Liver (tissue), 9 donors: ENCODE results near the gene C18orf32. TPM values are rescaled to one million over a fixed set of nuclear protein-coding genes. Genes with fewer than 3 reads are reported as not detected.

Experiments used
- DNase-seq: peaks from one replicate; pipeline ENCODE4 v3.0.0-alpha.2; 2017; ENCODE audit warnings: low spot score
- H3K27ac ChIP-seq, 2 donors: one replicate each; pipeline ENCODE4 v1.7.0; 2013; ENCODE audit warnings: inconsistent platforms in 2 of 2, low read length in 2 of 2, control low read depth in 1 of 2, low read depth in 1 of 2, mild to moderate bottlenecking in 1 of 2
- H3K27me3 ChIP-seq, 4 donors: one replicate each; pipeline versions ENCODE4 v1.6.1 to v1.7.0; 2013; ENCODE audit warnings: low read length in 3 of 4, inconsistent platforms in 1 of 4, mild to moderate bottlenecking in 1 of 4, moderate library complexity in 1 of 4; ENCODE audit not compliant: control insufficient read depth in 4 of 4, insufficient read depth in 4 of 4
- H3K36me3 ChIP-seq, 4 donors: one replicate each; pipeline versions ENCODE4 v1.6.1 to v1.7.0; 2013; ENCODE audit warnings: low read length in 3 of 4, mild to moderate bottlenecking in 3 of 4, low read depth in 1 of 4, moderate library complexity in 1 of 4; ENCODE audit not compliant: control insufficient read depth in 4 of 4, insufficient read depth in 3 of 4
- H3K4me1 ChIP-seq, 4 donors: one replicate each; pipeline versions ENCODE4 v1.6.1 to v1.7.0; 2013; ENCODE audit warnings: low read length in 3 of 4, mild to moderate bottlenecking in 3 of 4, moderate library complexity in 1 of 4; ENCODE audit not compliant: control insufficient read depth in 4 of 4, insufficient read depth in 4 of 4
- H3K4me3 ChIP-seq, 3 donors: one replicate each; pipeline versions ENCODE4 v1.6.1 to v1.7.0; 2013; ENCODE audit warnings: low read length in 3 of 3, control low read depth in 1 of 3, low read depth in 1 of 3, mild to moderate bottlenecking in 1 of 3
- H3K9ac ChIP-seq, 2 donors: one replicate each; pipeline ENCODE4 v1.7.0; 2013; ENCODE audit warnings: low read length in 2 of 2, mild to moderate bottlenecking in 2 of 2, moderate library complexity in 2 of 2, control low read depth in 1 of 2, low read depth in 1 of 2
- H3K9me3 ChIP-seq, 4 donors: one replicate each; pipeline versions ENCODE4 v1.6.1 to v1.7.0; 2013; ENCODE audit warnings: low read length in 3 of 4; ENCODE audit not compliant: control insufficient read depth in 4 of 4
- ATF3 ChIP-seq: IDR thresholded peaks from 2 replicates; pipeline ENCODE4 v1.6.1; 2016; ENCODE audit warnings: antibody characterized with exemption
- CTCF ChIP-seq: fragments of 150-350 bp; IDR thresholded peaks from 2 replicates; pipeline ENCODE4 v1.5.1; 2017; ENCODE audit warnings: improper control_type of control experiment, low read depth, low read length; ENCODE audit not compliant: missing input control
- EGR1 ChIP-seq, 2 donors: IDR thresholded peaks; 2 replicates each; pipeline ENCODE4 v1.6.1; 2016 to 2018; ENCODE audit warnings: antibody characterized with exemption in 2 of 2, low read depth in 2 of 2
- FOXA1 ChIP-seq: IDR thresholded peaks from 2 replicates; pipeline ENCODE4 v1.6.1; 2016; ENCODE audit warnings: antibody characterized with exemption
- FOXA2 ChIP-seq: IDR thresholded peaks from 2 replicates; pipeline ENCODE4 v1.6.1; 2016; ENCODE audit warnings: antibody characterized with exemption
- GABPA ChIP-seq, 2 donors: IDR thresholded peaks in 1 of 2; conservative IDR thresholded peaks in 1 of 2; 2 replicates each; pipeline ENCODE4 v1.6.1; 2016; ENCODE audit warnings: antibody characterized with exemption in 2 of 2, mild to moderate bottlenecking in 1 of 2, moderate library complexity in 1 of 2
- HNF4G ChIP-seq: IDR thresholded peaks from 2 replicates; pipeline ENCODE4 v1.6.1; 2016; ENCODE audit warnings: antibody characterized with exemption
- JUND ChIP-seq, 2 donors: IDR thresholded peaks; 2 replicates each; pipeline ENCODE4 v1.6.1; 2016; ENCODE audit warnings: antibody characterized with exemption in 2 of 2
- MAX ChIP-seq: IDR thresholded peaks from 2 replicates; pipeline ENCODE4 v1.6.1; 2016; ENCODE audit warnings: antibody characterized with exemption
- NR2F2 ChIP-seq: IDR thresholded peaks from 2 replicates; pipeline ENCODE4 v1.6.1; 2016; ENCODE audit warnings: antibody characterized with exemption
- RAD21 ChIP-seq, 2 donors: IDR thresholded peaks; 2 replicates each; pipeline ENCODE4 v1.6.1; 2016; ENCODE audit warnings: antibody characterized with exemption in 2 of 2, mild to moderate bottlenecking in 2 of 2
- RXRA ChIP-seq, 2 donors: IDR thresholded peaks; 2 replicates each; pipeline ENCODE4 v1.6.1; 2017 to 2018; ENCODE audit warnings: antibody characterized with exemption in 2 of 2, mild to moderate bottlenecking in 1 of 2
- SP1 ChIP-seq: IDR thresholded peaks from 2 replicates; pipeline ENCODE4 v1.6.1; 2018; ENCODE audit warnings: antibody characterized with exemption, mild to moderate bottlenecking
- TAF1 ChIP-seq: conservative IDR thresholded peaks from 2 replicates; pipeline ENCODE4 v1.6.1; 2016; ENCODE audit warnings: antibody characterized with exemption, mild to moderate bottlenecking
- YY1 ChIP-seq: IDR thresholded peaks from 2 replicates; pipeline ENCODE4 v1.6.1; 2016; ENCODE audit warnings: antibody characterized with exemption, mild to moderate bottlenecking
- WGBS: extraction: QIAGEN DNeasy Blood & Tissue Kit; methylation state at CpG from one replicate; pipeline ENCODE4 v1.1.7; 2013; 5-methylcytosine and 5-hydroxymethylcytosine counted together
- polyA plus RNA-seq, 2 donors: library from polyadenylated mRNA; stranded (reverse) in 1 of 2; unstranded in 1 of 2; fragments of 200-250 nt in 1 of 2; fragments of >200 nt in 1 of 2; fragmentation: Nextera tagmentation in 1 of 2; extraction: Ambion mirVana in 1 of 2; gene quantifications; one replicate each; pipeline versions ENCODE4 v1.2.1 to v1.2.3, GENCODE V29; 2013 to 2015
- total RNA-seq, 2 donors: library from RNA; depleted of rRNA; stranded (reverse); fragments of >200 nt; gene quantifications; one replicate each; pipeline ENCODE4 v1.2.3, GENCODE V29; 2014
- donor health status: healthy.
- donor health status: healthy.
- donor health status: healthy.
- donor health status: healthy.
- donor health status: healthy.

Gene C18orf32
- total and polyA plus RNA-seq, 4 donors = 12.4 to 63.2 (median 29.8) TPM

- TF ChIP-seq CTCF = no peak
- no peak for TF ChIP-seq RAD21 (IDR thresholded peaks at IDR 0.05)
- no peak for TF ChIP-seq JUND (IDR thresholded peaks at IDR 0.05)
- TF ChIP-seq HNF4G = no peak
- TF ChIP-seq FOXA1 = no peak
- TF ChIP-seq EGR1 (IDR thresholded peaks at IDR 0.05; ENCODE audit: low read depth in 2 of 2) = no peak
- TF ChIP-seq SP1 = no peak
- no peak for TF ChIP-seq GABPA (IDR thresholded peaks at IDR 0.05 in 1 of 2, conservative IDR thresholded peaks at IDR 0.05 in 1 of 2)
- TF ChIP-seq RXRA (IDR thresholded peaks at IDR 0.05) = no peak
- no peak for TF ChIP-seq TAF1
- no peak for TF ChIP-seq YY1
- no peak for TF ChIP-seq FOXA2
Measured at GRCh38 chr18:49481907-49482306, 5.1 kb downstream of the C18orf32 start (continued).

- H3K4me1 ChIP-seq = peaks cover 4 to 8% (median 6%) of the 10 kb centered on the region in 4 donors
- H3K27me3 ChIP-seq = no peaks in the 10 kb centered on the region
- TF ChIP-seq NR2F2 (no peak), EGR1 (IDR thresholded peaks at IDR 0.05; ENCODE audit: low read depth in 2 of 2) (no peak), SP1 (no peak), ATF3 (no peak), FOXA1 (no peak), HNF4G (no peak), RXRA (IDR thresholded peaks at IDR 0.05) (no peak), MAX (no peak), GABPA (IDR thresholded peaks at IDR 0.05 in 1 of 2, conservative IDR thresholded peaks at IDR 0.05 in 1 of 2) (no peak), TAF1 (no peak), JUND (IDR thresholded peaks at IDR 0.05) (no peak), CTCF (no peak), YY1 (no peak), FOXA2 (no peak)
- no peak overlapping the region for H3K27ac ChIP-seq
- H3K36me3 ChIP-seq = peaks cover 8 to 33% (median 18%) of the 10 kb centered on the region in 4 donors
- WGBS = 89% methylated on average over 4 of the region's 4 CpGs
- no peak overlapping the region for H3K9ac ChIP-seq
- H3K9me3 ChIP-seq = no peaks in the 10 kb centered on the region
- H3K4me3 ChIP-seq = no peak overlapping the region
- DNase-seq = no peak
Measured at GRCh38 chr18:49481317-49481716, 5.7 kb downstream of the C18orf32 start.

GRCh38 chr18:49479381-49480137, 7.5 kb downstream of the C18orf32 start:
- Histone ChIP-seq H3K4me3 (no peak overlapping the region), H3K9ac (no peak overlapping the region), H3K9me3 (no peaks in the 10 kb centered on the region), H3K4me1 (no peaks in the 10 kb centered on the region), H3K36me3 (peaks cover 6 to 33% (median 18%) of the 10 kb centered on the region in 4 donors), H3K27me3 (no peaks in the 10 kb centered on the region), H3K27ac (no peak overlapping the region)
- WGBS = 88% methylated on average over 5 of the region's 5 CpGs
- no peak for DNase-seq
- no peak for TF ChIP-seq YY1
- TF ChIP-seq MAX = no peak
- no peak for TF ChIP-seq NR2F2
- no peak for TF ChIP-seq SP1
- TF ChIP-seq FOXA1 = no peak
